HEK293T (cell line): Measurements from ENCODE around the gene ZNF746.

ENCODE experiments used
- CTCF ChIA-PET: fragments of 350-600 bp; formaldehyde crosslinking; extraction: SDS; loops from one replicate; lab custom pipeline; 2021; ENCODE audit warnings: antibody characterized with exemption, inconsistent platforms; lab: Yijun Ruan, JAX
- POLR2A ChIA-PET: fragments of 350-600 bp; formaldehyde crosslinking; extraction: SDS; loops from one replicate; lab custom pipeline; 2020; ENCODE audit warnings: antibody characterized with exemption, inconsistent platforms; lab: Yijun Ruan, JAX
- DNase-seq: peaks from one replicate; pipeline ENCODE4 v3.0.0; 2012; ENCODE audit warnings: mixed read lengths; ENCODE audit errors: extremely low spot score
- ARNT ChIP-seq: fragments of 450-650 bp; IDR thresholded peaks from 2 replicates; pipeline ENCODE4 v1.6.1; 2017; ENCODE audit warnings: mild to moderate bottlenecking
- BHLHE40 ChIP-seq: fragments of 450-650 bp; IDR thresholded peaks from 2 replicates; pipeline ENCODE4 v1.6.1; 2016; ENCODE audit warnings: mild to moderate bottlenecking, moderate library complexity, borderline replicate concordance
- CTBP1 ChIP-seq: fragments of 450-650 bp; IDR thresholded peaks from 2 replicates; pipeline ENCODE4 v1.6.1; 2016; ENCODE audit warnings: borderline replicate concordance
- ELF4 ChIP-seq: fragments of 450-650 bp; IDR thresholded peaks from 2 replicates; pipeline ENCODE4 v1.6.1; 2017; ENCODE audit warnings: antibody characterized with exemption
- FOXA1 ChIP-seq: fragments of 450-650 bp; IDR thresholded peaks from 2 replicates; pipeline ENCODE4 v1.6.1; 2016; ENCODE audit warnings: mild to moderate bottlenecking
- FOXK2 ChIP-seq: fragments of 450-650 bp; IDR thresholded peaks from 2 replicates; pipeline ENCODE4 v1.6.1; 2016; ENCODE audit warnings: mild to moderate bottlenecking
- FOXM1 ChIP-seq: fragments of 450-650 bp; IDR thresholded peaks from 2 replicates; pipeline ENCODE4 v1.6.1; 2017; ENCODE audit warnings: mild to moderate bottlenecking, borderline replicate concordance
- HDGF ChIP-seq: fragments of 450-650 bp; IDR thresholded peaks from 2 replicates; pipeline ENCODE4 v1.6.1; 2017; ENCODE audit warnings: antibody characterized with exemption, borderline replicate concordance
- L3MBTL2 ChIP-seq: fragments of 450-650 bp; conservative IDR thresholded peaks from 2 replicates; pipeline ENCODE4 v1.6.1; 2016; ENCODE audit warnings: mild to moderate bottlenecking
- LEF1 ChIP-seq: fragments of 450-650 bp; IDR thresholded peaks from 2 replicates; pipeline ENCODE4 v1.6.1; 2017; ENCODE audit warnings: mild to moderate bottlenecking, borderline replicate concordance
- NFRKB ChIP-seq: fragments of 450-650 bp; IDR thresholded peaks from 2 replicates; pipeline ENCODE4 v1.6.1; 2016; ENCODE audit warnings: mild to moderate bottlenecking, moderate library complexity
- PKNOX1 ChIP-seq: fragments of 450-650 bp; IDR thresholded peaks from 2 replicates; pipeline ENCODE4 v1.6.1; 2016
- SP1 ChIP-seq: fragments of 450-650 bp; IDR thresholded peaks from 2 replicates; pipeline ENCODE4 v1.6.1; 2017
- SUZ12 ChIP-seq: fragments of 450-650 bp; IDR thresholded peaks from 2 replicates; pipeline ENCODE4 v1.6.1; 2016; ENCODE audit warnings: mild to moderate bottlenecking
- TARDBP ChIP-seq: fragments of 450-650 bp; IDR thresholded peaks from 2 replicates; pipeline ENCODE4 v1.6.1; 2016
- ZNF384 ChIP-seq: fragments of 450-650 bp; IDR thresholded peaks from 2 replicates; pipeline ENCODE4 v1.6.1; 2016

Gene ZNF746

GRCh38 chr7:149440222-149440621 is 57.4 kb downstream of the ZNF746 start:
- ChIA-PET POLR2A (no interaction called here), CTCF (interaction anchor here (0.6 kb wide), 2 partner anchors 12 to 19 kb away, joined by 3 to 4 read pairs; no protein-coding TSS in a partner anchor)
- no peak for DNase-seq
- TF ChIP-seq ZNF384: no peak
- no peak for TF ChIP-seq NFRKB

- CTCF ChIA-PET: no interaction called here
These were observed 61.3 kb downstream of the ZNF746 start for GRCh38 chr7:149436358-149436757.

GRCh38 chr7:149433124-149433523 is 64.5 kb downstream of the ZNF746 start:
- TF ChIP-seq ELF4: no peak
- no peak for TF ChIP-seq SP1
- no peak for TF ChIP-seq FOXM1
- no peak for TF ChIP-seq FOXA1
- no peak for TF ChIP-seq ARNT
- no peak for TF ChIP-seq HDGF
- TF ChIP-seq CTBP1: no peak
- TF ChIP-seq L3MBTL2: no peak
- TF ChIP-seq SUZ12: no peak
- TF ChIP-seq LEF1: no peak
- no peak for TF ChIP-seq NFRKB
- TF ChIP-seq BHLHE40: no peak
- no peak for TF ChIP-seq PKNOX1
- TF ChIP-seq ZNF384: no peak
- POLR2A ChIA-PET: no interaction called here
- CTCF ChIA-PET: no interaction called here
- no peak for DNase-seq

More at GRCh38 chr7:149436358-149436757, 61.3 kb downstream of the ZNF746 start:
- TF ChIP-seq FOXK2 (no peak), ZNF384 (no peak), PKNOX1 (no peak), BHLHE40 (no peak), FOXM1 (no peak), SP1 (no peak), NFRKB (no peak)
- POLR2A ChIA-PET: no interaction called here
- no peak for DNase-seq

GRCh38 chr7:149432121-149432691 is 65.4 kb downstream of the ZNF746 start:
- ChIA-PET CTCF (interaction anchor here (0.7 kb wide), 1 partner anchor 347 kb away, joined by 3 read pairs; no protein-coding TSS in a partner anchor), POLR2A (no interaction called here)
- TF ChIP-seq BHLHE40 (no peak), HDGF (no peak), CTBP1 (no peak), PKNOX1 (no peak), ARNT (no peak), TARDBP (no peak)
- DNase-seq: no peak

- ChIA-PET POLR2A (no interaction called here), CTCF (interaction anchor here (0.7 kb wide), 1 partner anchor 347 kb away, joined by 3 read pairs; no protein-coding TSS in a partner anchor)
- no peak for DNase-seq
- no peak for TF ChIP-seq ARNT
- TF ChIP-seq CTBP1: no peak
- no peak for TF ChIP-seq ZNF384
- TF ChIP-seq LEF1: no peak
- no peak for TF ChIP-seq PKNOX1
- TF ChIP-seq FOXA1: no peak
- no peak for TF ChIP-seq BHLHE40
These were observed 66.0 kb downstream of the ZNF746 start for GRCh38 chr7:149431486-149432120.

- TF ChIP-seq PKNOX1: no peak
- no peak for TF ChIP-seq BHLHE40
- no peak for TF ChIP-seq FOXK2
- no peak for TF ChIP-seq LEF1
- no peak for TF ChIP-seq HDGF
- TF ChIP-seq ZNF384: no peak
- no peak for TF ChIP-seq NFRKB
- TF ChIP-seq FOXA1: no peak
- TF ChIP-seq FOXM1: no peak
- TF ChIP-seq SUZ12: no peak
- TF ChIP-seq ELF4: no peak
- TF ChIP-seq ARNT: no peak
- no peak for TF ChIP-seq CTBP1
- no peak for TF ChIP-seq L3MBTL2
- no peak for DNase-seq
- ChIA-PET CTCF (no interaction called here), POLR2A (interaction anchor here (1.4 kb wide), 1 partner anchor 168 kb away, joined by 3 read pairs; the partner anchor contains the start of gene ZNF783)
These were observed 67.4 kb downstream of the ZNF746 start for GRCh38 chr7:149430192-149430591.
